Measurements from ENCODE around the gene SUGT1.

- TF ChIP-seq POLR2A (IDR thresholded peaks at IDR 0.05) (no peak), CTCF (IDR thresholded peaks at IDR 0.05) (no peak), POLR2AphosphoS5 (IDR thresholded peaks at IDR 0.05) (no peak)
Measured at GRCh38 chr13:52743569-52743968, 90.9 kb downstream of the SUGT1 start.
